Gastroesophageal sphincter (tissue), 4 donors: ENCODE results near the gene RPP14. TPM values are rescaled to one million over a fixed set of nuclear protein-coding genes. Genes with fewer than 3 reads are reported as not detected.

Source experiments
- ATAC-seq: fragments of 150-250 bp; one replicate; pipeline ENCODE4 v1.9.1; 2016; ENCODE audit warnings: mild to moderate bottlenecking, moderate library complexity
- H3K27ac ChIP-seq, 4 donors: fragments of 200-600 bp; sonication (generic) in 3 of 4; 1 replicate in 3 of 4; 2 replicates in 1 of 4; pipeline ENCODE4 v1.5.1; 2016 to 2019
- H3K27me3 ChIP-seq: fragments of 200-600 bp; sonication (generic); one replicate; pipeline ENCODE4 v1.5.1; 2019
- H3K36me3 ChIP-seq, 2 donors: fragments of 200-600 bp; sonication (generic); one replicate each; pipeline ENCODE4 v1.5.1; 2019; ENCODE audit warnings: control low read depth in 1 of 2
- H3K4me1 ChIP-seq, 3 donors: fragments of 200-600 bp; sonication (generic); 1 replicate in 2 of 3; 2 replicates in 1 of 3; pipeline ENCODE4 v1.5.1; 2016 to 2019; ENCODE audit warnings: control low read depth in 2 of 3
- H3K4me3 ChIP-seq, 2 donors: fragments of 200-600 bp; sonication (generic); one replicate each; pipeline ENCODE4 v1.5.1; 2019; ENCODE audit warnings: mild to moderate bottlenecking in 1 of 2, moderate library complexity in 1 of 2
- H3K9me3 ChIP-seq, 3 donors: fragments of 200-600 bp; sonication (generic); one replicate each; pipeline ENCODE4 v1.5.1; 2017 to 2019; ENCODE audit warnings: control low read depth in 2 of 3
- CTCF ChIP-seq, 4 experiments: fragments of 200-600 bp in 2 of 4; fragments of 450-650 bp in 2 of 4; sonication (generic) in 1 of 4; IDR thresholded peaks; one replicate each; pipeline ENCODE4 v1.5.1; 2017 to 2019; ENCODE audit warnings: antibody characterized with exemption in 4 of 4, mild to moderate bottlenecking in 2 of 4, moderate library complexity in 2 of 4
- EP300 ChIP-seq: sonication (generic); formaldehyde crosslinking; IDR thresholded peaks from one replicate; pipeline ENCODE4 v1.6.1; 2017; ENCODE audit warnings: antibody characterized with exemption, mild to moderate bottlenecking
- POLR2A ChIP-seq, 2 donors: fragments of 450-650 bp; IDR thresholded peaks; one replicate each; pipeline ENCODE4 v1.6.1; 2017; ENCODE audit warnings: antibody characterized with exemption in 2 of 2, mild to moderate bottlenecking in 2 of 2, moderate library complexity in 1 of 2
- POLR2AphosphoS5 ChIP-seq: sonication (generic); formaldehyde crosslinking; IDR thresholded peaks from one replicate; pipeline ENCODE4 v1.6.1; 2017; ENCODE audit warnings: antibody characterized with exemption
- WGBS, 2 donors: methylation state at CpG; one replicate each; pipeline ENCODE4 v1.1.5; 2018; ENCODE audit warnings: low coverage in 1 of 2; 5-methylcytosine and 5-hydroxymethylcytosine counted together
- total RNA-seq, 4 donors: library from RNA; depleted of rRNA; stranded (reverse); fragments of >200 nt; gene quantifications; one replicate each; pipeline ENCODE4 v1.1.0, GENCODE V29; 2016

RPP14 gene
- total RNA-seq, 4 donors from 2014 or later, result 12.3 to 14.4 (median 14.1) TPM

GRCh38 chr3:58332575-58333188 is 26.6 kb downstream of the RPP14 start, which contains the start of gene PXK:
PXK (plus strand) TSS chr3:58332892; CDS start chr3:58332989, 97 bp downstream.
- H3K4me1 ChIP-seq, result peaks cover 0 to 54% (median 10%) of the 10 kb centered on the region in 3 donors
- TF ChIP-seq POLR2A (IDR thresholded peaks at IDR 0.05) (peak; percentile 47 to 51), CTCF (IDR thresholded peaks at IDR 0.05) (peak in 3 of 4 experiments; percentile 39 to 50 (median 43)), EP300 (no peak)
- peak within 1 kb of the TSS; percentile 86 to 89 for H3K4me3 ChIP-seq
- H3K27ac ChIP-seq, result peak within 1 kb of the TSS; percentile 39 to 87 (median 79)
- peak; percentile 96 for ATAC-seq
- no peaks in the 10 kb centered on the region for H3K36me3 ChIP-seq
- no peaks in the 10 kb centered on the region for H3K9me3 ChIP-seq
- no CpG with 5 or more reads among the region's 79 CpGs for WGBS, 2 donors
- no peaks in the 10 kb centered on the region for H3K27me3 ChIP-seq

DNA sequence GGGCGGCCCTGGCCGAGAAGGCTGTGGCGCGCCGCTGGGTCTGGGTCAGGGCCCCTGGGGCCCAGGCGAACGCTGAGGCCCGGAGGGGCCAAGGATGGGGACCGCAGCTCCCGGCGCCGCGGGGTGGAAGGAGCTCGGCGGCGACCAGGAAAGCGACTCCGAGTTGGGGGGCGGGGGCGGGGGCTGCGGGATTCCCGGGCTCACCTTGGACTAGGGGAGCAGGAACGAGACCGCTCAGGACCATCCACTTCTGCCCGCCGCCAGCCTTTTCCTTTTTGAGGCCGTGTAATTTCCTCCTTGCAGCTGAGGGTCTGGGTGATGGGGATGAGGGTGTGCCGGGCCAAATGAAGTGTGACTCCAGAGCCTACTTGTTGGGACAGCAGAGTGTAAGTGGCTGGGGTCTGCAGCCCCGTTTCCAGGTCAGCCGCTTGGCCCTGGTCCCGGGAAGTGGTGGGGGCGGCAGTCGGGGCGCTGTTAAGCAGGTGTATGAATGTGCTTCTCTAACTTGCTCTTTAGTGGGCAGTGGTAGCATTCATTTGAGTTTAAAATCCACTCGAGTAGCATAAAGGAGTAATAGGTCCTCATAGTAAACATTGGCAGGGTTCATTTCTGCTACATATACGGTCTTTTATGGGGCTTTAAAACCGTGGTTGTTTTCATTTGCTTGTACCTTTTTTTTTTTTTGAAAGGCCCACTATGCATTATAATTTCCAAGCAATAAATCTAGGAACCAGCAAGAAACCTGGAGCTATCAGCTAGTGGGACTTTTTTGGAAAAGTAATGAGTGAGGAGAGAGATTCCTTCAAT is 27.4 kb downstream of the RPP14 start:
- WGBS, 2 donors, result 0% methylated on average over 2 to 8 of the region's 37 CpGs
- Histone ChIP-seq H3K4me1 (peaks cover 0 to 59% (median 10%) of the 10 kb centered on the region in 3 donors), H3K27me3 (no peaks in the 10 kb centered on the region), H3K27ac (peak overlapping the region; percentile 39 to 87 (median 79)), H3K9me3 (no peaks in the 10 kb centered on the region), H3K4me3 (peak overlapping the region; percentile 86 to 89), H3K36me3 (no peaks in the 10 kb centered on the region)
- ATAC-seq, result peak; percentile 11
- peak in 1 of 4 experiments; percentile 27 for TF ChIP-seq CTCF (IDR thresholded peaks at IDR 0.05)
- no peak for TF ChIP-seq POLR2AphosphoS5
- no peak for TF ChIP-seq POLR2A (IDR thresholded peaks at IDR 0.05)
- TF ChIP-seq EP300, result no peak

GRCh38 chr3:58334013-58334321 is 27.9 kb downstream of the RPP14 start:
- H3K9me3 ChIP-seq, result no peaks in the 10 kb centered on the region
- H3K4me1 ChIP-seq, result peaks cover 0 to 59% (median 10%) of the 10 kb centered on the region in 3 donors
- peak overlapping the region in 3 of 4 donors; percentile 77 to 87 (median 81) for H3K27ac ChIP-seq
- ATAC-seq, result no peak
- TF ChIP-seq POLR2AphosphoS5 (no peak), EP300 (no peak), POLR2A (IDR thresholded peaks at IDR 0.05) (no peak), CTCF (IDR thresholded peaks at IDR 0.05) (no peak)
- WGBS, 2 donors, result 0 to 20% methylated on average over 3 to 4 of the region's 4 CpGs
- peak overlapping the region; percentile 86 to 89 for H3K4me3 ChIP-seq
- H3K27me3 ChIP-seq, result no peaks in the 10 kb centered on the region
- H3K36me3 ChIP-seq, result no peaks in the 10 kb centered on the region

DNA sequence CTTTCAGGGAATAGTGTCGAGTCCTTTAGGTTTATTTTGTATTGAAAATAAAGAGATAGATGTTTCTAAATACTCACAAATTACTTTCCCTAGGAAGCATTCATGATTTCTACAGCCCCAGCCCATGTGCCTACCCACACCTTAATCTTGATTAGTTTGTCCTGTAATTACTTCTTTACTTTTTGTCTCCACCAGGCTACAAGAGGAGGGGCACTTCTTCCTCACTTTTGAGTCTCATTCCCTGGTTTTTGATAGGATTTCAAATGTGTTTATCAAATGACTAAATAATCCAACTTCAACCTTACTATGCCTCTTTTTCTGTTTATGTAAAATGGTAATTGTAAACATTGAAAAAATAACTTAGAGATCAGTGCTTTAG is 28.4 kb downstream of the RPP14 start:
- no peaks in the 10 kb centered on the region for H3K9me3 ChIP-seq
- H3K36me3 ChIP-seq, result no peaks in the 10 kb centered on the region
- TF ChIP-seq POLR2AphosphoS5, result no peak
- no peak for TF ChIP-seq CTCF (IDR thresholded peaks at IDR 0.05)
- TF ChIP-seq EP300, result no peak
- TF ChIP-seq POLR2A (IDR thresholded peaks at IDR 0.05), result no peak
- H3K27me3 ChIP-seq, result no peaks in the 10 kb centered on the region
- H3K27ac ChIP-seq, result peak overlapping the region in 3 of 4 donors; percentile 66 to 87 (median 81)
- ATAC-seq, result no peak
- H3K4me1 ChIP-seq, result peaks cover 0 to 59% (median 10%) of the 10 kb centered on the region in 3 donors
- peak overlapping the region in 1 of 2 donors; percentile 89 for H3K4me3 ChIP-seq
- WGBS, 2 donors, result 71 to 75% methylated on average over 1 of the region's 1 CpG
